HEK293 (cell line): Measurements from ENCODE around the gene NDE1.
"Not testable (repeated sequence)": the region's sequence is repeated elsewhere in the genome, so short reads cannot be mapped to it uniquely, and the experiment has no call there.

ENCODE experiments used
- CTCF ChIA-PET: fragments of 350-600 bp; formaldehyde crosslinking; extraction: SDS; loops from one replicate; lab custom pipeline; 2021; ENCODE audit warnings: antibody characterized with exemption; lab: Yijun Ruan, JAX
- POLR2A ChIA-PET: fragments of 300-600 bp; formaldehyde crosslinking; extraction: SDS; loops from one replicate; lab custom pipeline; 2020; ENCODE audit warnings: antibody characterized with exemption, inconsistent platforms; lab: Yijun Ruan, JAX
- H3K27ac ChIP-seq: fragments of 200-500 bp; sonication (Bioruptor generic); 2 replicates; pipeline ENCODE4 v1.5.1; 2014; ENCODE audit warnings: low read depth, low read length, control low read depth, inconsistent platforms; ENCODE audit errors: extremely low read depth
- H3K36me3 ChIP-seq, 2 experiments: fragments of 200-500 bp in 1 of 2; sonication (Bioruptor generic) in 1 of 2; 1 replicate in 1 of 2; 2 replicates in 1 of 2; pipeline ENCODE4 v1.5.1; 2014 to 2017; ENCODE audit warnings: inconsistent platforms in 2 of 2, low read length in 2 of 2; ENCODE audit not compliant: control insufficient read depth in 2 of 2, insufficient read depth in 1 of 2
- H3K4me1 ChIP-seq: fragments of 200-500 bp; sonication (Bioruptor generic); 2 replicates; pipeline ENCODE4 v1.5.1; 2014; ENCODE audit warnings: mild to moderate bottlenecking, low read length, inconsistent platforms; ENCODE audit not compliant: control insufficient read depth, insufficient read depth
- H3K4me3 ChIP-seq: 2 replicates; pipeline ENCODE4 v1.5.1; 2011; ENCODE audit warnings: low read depth, mild to moderate bottlenecking, control low read depth, low read length, moderate library complexity
- H3K9me3 ChIP-seq: fragments of 200-500 bp; sonication (Bioruptor generic); 2 replicates; pipeline ENCODE4 v1.5.1; 2014; ENCODE audit warnings: low read depth, low read length, inconsistent platforms; ENCODE audit not compliant: control insufficient read depth, insufficient read depth
- HOXD13 ChIP-seq: sonication (generic); formaldehyde crosslinking; IDR thresholded peaks from 2 replicates; pipeline ENCODE4 v1.8.0; 2022; ENCODE audit warnings: missing genetic modification reagents, borderline replicate concordance
- KLF9 ChIP-seq: fragments of 450-650 bp; formaldehyde crosslinking; IDR thresholded peaks from 2 replicates; pipeline ENCODE4 v1.5.1; 2016; ENCODE audit warnings: missing biosample characterization, missing genetic modification characterization, low read depth
- PRDM1 ChIP-seq: fragments of 450-650 bp; formaldehyde crosslinking; IDR thresholded peaks from 2 replicates; pipeline ENCODE4; 2016; ENCODE audit warnings: missing biosample characterization, missing genetic modification characterization
- ZBTB17 ChIP-seq: fragments of 450-650 bp; formaldehyde crosslinking; IDR thresholded peaks from 2 replicates; pipeline ENCODE4 v1.5.1; 2016; ENCODE audit warnings: missing biosample characterization, missing genetic modification characterization
- ZNF121 ChIP-seq: fragments of 450-650 bp; formaldehyde crosslinking; IDR thresholded peaks from 2 replicates; pipeline ENCODE4 v1.5.1; 2016; ENCODE audit warnings: missing biosample characterization, missing genetic modification characterization
- ZNF133 ChIP-seq: fragments of 450-650 bp; formaldehyde crosslinking; IDR thresholded peaks from 2 replicates; pipeline ENCODE4 v1.5.1; 2016; ENCODE audit warnings: missing biosample characterization, missing genetic modification characterization
- ZNF157 ChIP-seq: fragments of 450-650 bp; formaldehyde crosslinking; IDR thresholded peaks from 2 replicates; pipeline ENCODE4 v1.5.1; 2016; ENCODE audit warnings: missing biosample characterization, missing genetic modification characterization
- ZNF24 ChIP-seq: fragments of 450-650 bp; formaldehyde crosslinking; IDR thresholded peaks from 2 replicates; pipeline ENCODE4 v1.5.1; 2016; ENCODE audit warnings: missing biosample characterization, missing genetic modification characterization
- ZNF292 ChIP-seq: fragments of 450-650 bp; formaldehyde crosslinking; IDR thresholded peaks from 2 replicates; pipeline ENCODE4 v1.5.1; 2016; ENCODE audit warnings: low read depth, missing biosample characterization, missing genetic modification characterization, borderline replicate concordance
- ZNF521 ChIP-seq: fragments of 450-650 bp; formaldehyde crosslinking; IDR thresholded peaks from 2 replicates; pipeline ENCODE4 v1.5.1; 2017; ENCODE audit warnings: missing biosample characterization, mild to moderate bottlenecking, missing genetic modification characterization
- ZNF549 ChIP-seq: fragments of 450-650 bp; IDR thresholded peaks from 2 replicates; pipeline ENCODE4 v1.5.1; 2018; ENCODE audit warnings: missing biosample characterization, missing genetic modification characterization, mild to moderate bottlenecking, inconsistent platforms, moderate library complexity
- ZNF585B ChIP-seq: fragments of 450-650 bp; formaldehyde crosslinking; IDR thresholded peaks from 2 replicates; pipeline ENCODE4 v1.5.1; 2016; ENCODE audit warnings: missing biosample characterization, missing genetic modification characterization
- ZNF623 ChIP-seq: fragments of 450-650 bp; formaldehyde crosslinking; IDR thresholded peaks from 2 replicates; pipeline ENCODE4 v1.5.1; 2016; ENCODE audit warnings: missing biosample characterization, missing genetic modification characterization
- ZNF785 ChIP-seq: fragments of 450-650 bp; formaldehyde crosslinking; IDR thresholded peaks from 2 replicates; pipeline ENCODE4 v1.5.1; 2016; ENCODE audit warnings: missing biosample characterization, missing genetic modification characterization
- TF ChIP-seq, protein P1 (sequence below): fragments of 450-650 bp; formaldehyde crosslinking; IDR thresholded peaks from 2 replicates; pipeline ENCODE4 v1.5.1; 2016; ENCODE audit warnings: missing biosample characterization, missing genetic modification characterization
- TF ChIP-seq, protein P2 (sequence below): fragments of 450-650 bp; formaldehyde crosslinking; IDR thresholded peaks from 2 replicates; pipeline ENCODE4 v1.5.0; 2017; ENCODE audit warnings: missing biosample characterization, missing genetic modification characterization, borderline replicate concordance

Gene NDE1

DNA sequence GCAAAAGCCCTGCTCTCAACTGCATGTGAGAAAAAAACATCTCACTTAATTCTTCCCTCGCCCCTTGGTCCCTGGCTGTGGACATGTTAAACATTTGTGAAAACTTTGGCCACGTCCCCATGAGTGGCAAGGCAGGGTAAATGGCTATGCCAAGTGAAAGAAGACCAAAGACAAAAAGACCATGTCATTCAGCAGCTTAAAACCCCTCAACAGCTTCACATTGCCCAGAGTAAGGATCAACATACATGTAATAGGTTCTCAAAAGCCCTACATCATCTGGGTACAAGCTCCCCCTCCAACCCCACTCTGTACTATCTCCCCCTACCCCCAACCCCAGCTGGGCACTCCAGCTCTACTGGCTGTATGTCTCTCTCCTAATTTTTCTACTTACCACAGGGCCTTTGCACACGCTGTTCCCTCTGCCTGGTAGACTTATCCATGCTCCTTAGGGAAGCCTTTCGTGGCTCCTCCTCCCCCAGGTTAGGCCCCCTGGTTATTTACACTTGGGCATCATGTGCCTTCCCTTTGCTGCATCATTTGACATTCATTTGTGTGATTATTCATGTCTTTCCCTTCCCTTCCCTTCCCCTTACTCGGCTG lies 75.7 kb downstream of the NDE1 start:
- ChIA-PET CTCF (no interaction called here), POLR2A (no interaction called here)
- TF ChIP-seq ZBTB17 (tag by site-specific recombination), result 0 out of 2 replicates have a peak, but pooled peaks have one; percentile 49
- TF ChIP-seq ZNF157, result no peak
- TF ChIP-seq ZNF623 (tag by site-specific recombination), result peak; percentile 96
- no peak for TF ChIP-seq ZNF785 (tag by site-specific recombination)
- peak; percentile 84 for TF ChIP-seq ZNF133 (tag by site-specific recombination)

DNA sequence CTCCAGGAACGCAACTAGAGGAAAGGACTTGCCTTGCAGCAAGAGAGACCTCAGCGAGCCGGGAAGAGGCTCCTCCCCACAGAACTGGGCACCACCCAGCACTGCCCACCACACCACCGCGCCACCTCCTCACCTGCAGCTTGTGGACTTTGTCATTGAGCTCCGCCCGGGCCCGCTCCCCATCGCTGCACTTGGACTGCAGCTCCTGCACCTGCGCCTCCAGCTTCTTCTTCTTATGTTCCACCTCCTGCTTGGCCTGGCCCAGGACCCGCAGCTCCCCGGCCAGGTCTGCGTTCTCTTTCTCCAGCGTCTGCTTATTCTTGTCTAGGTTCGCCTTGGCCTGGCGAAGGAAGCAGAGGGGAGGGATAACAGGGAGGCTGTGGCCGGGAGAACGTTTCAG lies 76.7 kb downstream of the NDE1 start:
- Histone ChIP-seq H3K9me3 (no peaks in the 10 kb centered on the region), H3K4me1 (no peaks in the 10 kb centered on the region), H3K36me3 (peaks cover 0 to 21% of the 10 kb centered on the region in 2 experiments; a peak in 1 of 3 replicates), H3K27ac (no peak overlapping the region), H3K4me3 (no peak overlapping the region)
- ChIA-PET CTCF (interaction anchor here (0.6 kb wide), 2 partner anchors 23 to 540 kb away, joined by 3 to 4 read pairs; no protein-coding TSS in a partner anchor), POLR2A (no interaction called here)
- no peak for TF ChIP-seq KLF9 (tag by site-specific recombination)
- no peak for TF ChIP-seq HOXD13 (CRISPR knock-in tag)
- no peak for TF ChIP-seq ZNF292 (tag by site-specific recombination)
- TF ChIP-seq ZNF585B, result no peak
- TF ChIP-seq ZNF521 (tag by site-specific recombination), result no peak
- no peak for TF ChIP-seq ZNF549 (tag by site-specific recombination)
- TF ChIP-seq, protein P1, sequence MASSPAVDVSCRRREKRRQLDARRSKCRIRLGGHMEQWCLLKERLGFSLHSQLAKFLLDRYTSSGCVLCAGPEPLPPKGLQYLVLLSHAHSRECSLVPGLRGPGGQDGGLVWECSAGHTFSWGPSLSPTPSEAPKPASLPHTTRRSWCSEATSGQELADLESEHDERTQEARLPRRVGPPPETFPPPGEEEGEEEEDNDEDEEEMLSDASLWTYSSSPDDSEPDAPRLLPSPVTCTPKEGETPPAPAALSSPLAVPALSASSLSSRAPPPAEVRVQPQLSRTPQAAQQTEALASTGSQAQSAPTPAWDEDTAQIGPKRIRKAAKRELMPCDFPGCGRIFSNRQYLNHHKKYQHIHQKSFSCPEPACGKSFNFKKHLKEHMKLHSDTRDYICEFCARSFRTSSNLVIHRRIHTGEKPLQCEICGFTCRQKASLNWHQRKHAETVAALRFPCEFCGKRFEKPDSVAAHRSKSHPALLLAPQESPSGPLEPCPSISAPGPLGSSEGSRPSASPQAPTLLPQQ, result no peak
- no peak for TF ChIP-seq PRDM1 (tag by site-specific recombination)
- TF ChIP-seq ZNF24, result no peak
- TF ChIP-seq, protein P2, sequence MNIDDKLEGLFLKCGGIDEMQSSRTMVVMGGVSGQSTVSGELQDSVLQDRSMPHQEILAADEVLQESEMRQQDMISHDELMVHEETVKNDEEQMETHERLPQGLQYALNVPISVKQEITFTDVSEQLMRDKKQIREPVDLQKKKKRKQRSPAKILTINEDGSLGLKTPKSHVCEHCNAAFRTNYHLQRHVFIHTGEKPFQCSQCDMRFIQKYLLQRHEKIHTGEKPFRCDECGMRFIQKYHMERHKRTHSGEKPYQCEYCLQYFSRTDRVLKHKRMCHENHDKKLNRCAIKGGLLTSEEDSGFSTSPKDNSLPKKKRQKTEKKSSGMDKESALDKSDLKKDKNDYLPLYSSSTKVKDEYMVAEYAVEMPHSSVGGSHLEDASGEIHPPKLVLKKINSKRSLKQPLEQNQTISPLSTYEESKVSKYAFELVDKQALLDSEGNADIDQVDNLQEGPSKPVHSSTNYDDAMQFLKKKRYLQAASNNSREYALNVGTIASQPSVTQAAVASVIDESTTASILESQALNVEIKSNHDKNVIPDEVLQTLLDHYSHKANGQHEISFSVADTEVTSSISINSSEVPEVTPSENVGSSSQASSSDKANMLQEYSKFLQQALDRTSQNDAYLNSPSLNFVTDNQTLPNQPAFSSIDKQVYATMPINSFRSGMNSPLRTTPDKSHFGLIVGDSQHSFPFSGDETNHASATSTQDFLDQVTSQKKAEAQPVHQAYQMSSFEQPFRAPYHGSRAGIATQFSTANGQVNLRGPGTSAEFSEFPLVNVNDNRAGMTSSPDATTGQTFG (tag by site-specific recombination), result no peak
- TF ChIP-seq ZBTB17 (tag by site-specific recombination), result no peak

More for the DNA sequence above, 75.7 kb downstream of the NDE1 start:
- Histone ChIP-seq H3K4me3 (no peak overlapping the region), H3K36me3 (peaks cover 0 to 21% of the 10 kb centered on the region in 2 experiments; a peak in 1 of 3 replicates), H3K9me3 (no peaks in the 10 kb centered on the region), H3K27ac (no peak overlapping the region), H3K4me1 (no peaks in the 10 kb centered on the region)

DNA sequence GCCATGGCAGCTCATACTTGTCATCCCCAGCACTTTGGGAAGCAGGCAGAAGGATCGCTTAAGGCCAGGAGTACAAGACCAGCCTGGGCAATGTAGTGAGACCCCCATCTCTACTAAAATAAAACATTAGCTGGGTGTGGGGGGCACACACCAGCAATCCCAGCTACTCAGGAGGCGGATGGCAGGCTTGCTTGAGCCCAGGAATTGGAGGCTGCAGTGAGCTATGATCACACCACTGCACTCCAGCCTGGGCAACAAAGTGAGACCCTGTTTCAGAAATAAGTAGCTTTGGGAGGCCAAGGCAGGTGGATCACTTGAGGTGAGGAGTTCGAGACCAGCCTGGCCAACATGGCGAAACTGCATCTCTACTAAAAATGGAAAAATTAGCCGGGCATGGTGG lies 77.7 kb downstream of the NDE1 start:
- POLR2A ChIA-PET, H3K4me3 ChIP-seq, H3K27ac ChIP-seq: not testable (repeated sequence)
- TF ChIP-seq ZNF121, result peak; percentile 66; the same call in 1 of the 2 replicates
- TF ChIP-seq, all 188 proteins: peak for 1; not testable (repeated sequence) for 187
- not testable (repeated sequence) for H3K9me3 ChIP-seq, H3K4me1 ChIP-seq
- CTCF ChIA-PET, result interaction anchor here (0.7 kb wide), 1 partner anchor 28 kb away, joined by 3 read pairs; no protein-coding TSS in a partner anchor
- H3K36me3 ChIP-seq, result peaks cover 0 to 23% of the 10 kb centered on the region in 2 experiments; a peak in 1 of 3 replicates
